RPMI8226 (cell line): Measurements from ENCODE around the gene TAS1R1.
A peak's percentile ranks its signal among the peaks of the same experiment; 100 is the strongest.
"Not testable (repeated sequence)": the region's sequence is repeated elsewhere in the genome, so short reads cannot be mapped to it uniquely, and the experiment has no call there.

Experiments used
- DNase-seq: peaks from one replicate; pipeline ENCODE4 v3.0.0-alpha.2; 2015

TAS1R1 gene

DNA sequence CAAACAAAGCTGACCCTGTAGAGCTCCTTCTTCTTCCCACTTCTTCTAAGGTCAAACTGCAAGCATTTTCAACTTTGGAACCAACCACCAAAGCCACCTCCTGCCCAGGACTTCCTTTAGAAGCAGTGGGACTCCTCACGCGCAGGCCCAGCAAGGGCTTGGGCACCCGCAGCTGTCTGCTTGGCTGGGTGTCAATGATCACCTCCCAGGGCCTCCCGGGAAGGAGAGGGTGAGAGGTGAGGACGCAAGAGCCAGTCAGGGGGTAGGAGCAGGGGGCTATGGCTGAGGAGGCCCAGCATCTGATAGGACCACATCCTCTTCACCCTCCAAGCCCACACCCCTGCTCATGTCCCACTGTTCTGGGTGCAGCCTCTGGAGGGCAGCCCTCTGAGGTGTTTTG is 37.3 kb downstream of the TAS1R1 start:
- DNase-seq = no peak

DNA sequence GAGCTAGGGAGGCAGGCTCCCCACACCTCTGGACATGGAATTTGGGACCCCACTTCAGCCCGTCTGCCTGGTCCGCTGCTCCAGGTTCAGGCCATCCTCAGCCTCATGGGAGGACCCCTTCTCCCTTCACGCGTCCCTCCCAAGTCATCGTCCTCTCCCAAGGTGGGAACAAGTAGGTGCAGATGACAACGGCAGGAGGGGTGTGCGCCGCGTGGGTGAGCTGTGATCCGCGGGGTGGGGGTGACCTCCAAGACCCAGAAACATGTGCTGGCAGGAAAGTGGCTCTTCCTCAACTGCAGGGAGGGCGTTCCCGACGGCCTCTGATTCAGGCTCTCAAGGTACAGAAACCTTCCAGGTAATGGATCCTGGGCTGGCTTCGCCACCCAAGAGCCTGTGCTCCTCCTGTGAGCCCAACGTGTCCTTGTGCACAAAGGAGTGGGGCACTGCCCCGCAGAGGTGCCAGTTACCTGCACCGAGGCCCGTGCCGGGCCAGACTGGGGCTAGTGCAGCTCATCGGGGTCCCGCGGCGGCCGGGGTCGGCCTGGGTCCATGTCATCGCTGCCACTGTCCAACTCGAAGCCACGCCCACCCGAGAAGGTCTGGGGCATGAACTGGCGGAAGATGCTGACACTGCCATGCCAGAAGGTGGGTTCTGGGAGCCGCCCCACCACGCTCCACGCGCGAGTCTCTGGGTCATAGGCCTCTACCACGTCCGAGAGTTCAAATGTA is 37.9 kb downstream of the TAS1R1 start:
- DNase-seq = no peak

GRCh38 chr1:6593810-6594209 is 38.7 kb downstream of the TAS1R1 start:
- DNase-seq = no peak

- DNase-seq = no peak
These were observed 40.1 kb downstream of the TAS1R1 start for GRCh38 chr1:6594977-6595740.

DNA sequence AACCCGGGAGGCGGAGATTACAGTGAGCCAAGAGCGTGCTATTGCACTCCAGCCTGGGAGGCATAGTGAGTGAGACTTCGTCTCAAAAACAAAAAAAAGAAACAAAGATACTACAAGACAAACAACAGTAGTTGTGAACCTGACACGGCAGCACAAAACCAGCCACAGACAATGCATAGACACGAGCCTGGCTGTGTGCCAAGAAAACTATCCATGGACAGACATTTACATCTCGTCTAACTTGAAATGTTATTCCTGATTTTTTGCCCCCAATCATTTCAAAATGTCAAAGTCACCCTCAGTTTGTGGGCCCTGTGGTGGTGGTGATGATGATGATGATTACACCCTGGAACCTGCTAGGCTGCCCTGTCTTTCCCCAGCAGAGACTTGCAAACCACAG is 41.2 kb downstream of the TAS1R1 start:
- no peak for DNase-seq

DNA sequence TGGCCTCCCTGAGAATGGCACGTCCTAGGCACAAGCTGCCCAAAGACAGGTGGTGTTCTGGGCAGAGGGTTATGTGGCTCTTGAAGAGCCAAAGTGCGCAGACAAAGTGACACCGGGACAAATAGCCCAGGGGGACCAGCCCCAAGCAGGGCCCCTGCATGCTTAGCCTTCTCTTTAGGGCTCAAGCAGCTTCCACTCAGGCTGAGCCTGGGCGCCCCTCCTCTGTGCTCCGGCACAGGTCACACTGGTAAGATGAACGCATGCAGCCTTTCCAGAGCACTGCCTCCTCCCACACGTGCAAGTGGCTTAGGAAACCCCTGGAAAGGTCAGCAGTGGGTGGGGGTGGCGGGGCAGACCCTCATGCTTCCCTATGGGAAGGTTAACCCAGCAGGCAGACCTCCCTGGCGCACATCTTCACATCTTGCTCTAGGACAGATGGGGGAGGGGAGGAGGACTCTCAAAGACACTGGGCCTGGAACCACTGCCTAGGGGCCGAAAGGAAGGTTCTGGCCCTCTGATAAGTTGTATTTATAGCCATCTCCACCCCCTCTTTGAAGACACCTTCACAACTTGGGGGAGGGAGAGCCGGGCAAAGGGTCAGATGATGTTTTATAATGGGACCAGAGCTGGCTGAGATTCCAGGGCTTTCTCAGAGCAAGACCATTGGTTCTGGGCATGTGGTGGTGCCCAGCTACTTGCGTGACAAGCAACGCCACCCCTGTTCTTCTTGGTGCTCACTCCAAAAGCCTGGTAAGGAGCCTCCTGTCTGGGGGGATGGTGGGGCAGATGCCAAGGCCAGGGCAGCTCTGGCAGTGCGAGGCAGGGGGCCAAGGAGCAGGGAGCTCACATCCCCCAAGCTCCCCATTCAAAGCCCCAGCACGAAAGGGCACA is 42.0 kb downstream of the TAS1R1 start:
- no peak for DNase-seq

- DNase-seq = no peak
These were observed 42.6 kb downstream of the TAS1R1 start for GRCh38 chr1:6597777-6598131.

DNA sequence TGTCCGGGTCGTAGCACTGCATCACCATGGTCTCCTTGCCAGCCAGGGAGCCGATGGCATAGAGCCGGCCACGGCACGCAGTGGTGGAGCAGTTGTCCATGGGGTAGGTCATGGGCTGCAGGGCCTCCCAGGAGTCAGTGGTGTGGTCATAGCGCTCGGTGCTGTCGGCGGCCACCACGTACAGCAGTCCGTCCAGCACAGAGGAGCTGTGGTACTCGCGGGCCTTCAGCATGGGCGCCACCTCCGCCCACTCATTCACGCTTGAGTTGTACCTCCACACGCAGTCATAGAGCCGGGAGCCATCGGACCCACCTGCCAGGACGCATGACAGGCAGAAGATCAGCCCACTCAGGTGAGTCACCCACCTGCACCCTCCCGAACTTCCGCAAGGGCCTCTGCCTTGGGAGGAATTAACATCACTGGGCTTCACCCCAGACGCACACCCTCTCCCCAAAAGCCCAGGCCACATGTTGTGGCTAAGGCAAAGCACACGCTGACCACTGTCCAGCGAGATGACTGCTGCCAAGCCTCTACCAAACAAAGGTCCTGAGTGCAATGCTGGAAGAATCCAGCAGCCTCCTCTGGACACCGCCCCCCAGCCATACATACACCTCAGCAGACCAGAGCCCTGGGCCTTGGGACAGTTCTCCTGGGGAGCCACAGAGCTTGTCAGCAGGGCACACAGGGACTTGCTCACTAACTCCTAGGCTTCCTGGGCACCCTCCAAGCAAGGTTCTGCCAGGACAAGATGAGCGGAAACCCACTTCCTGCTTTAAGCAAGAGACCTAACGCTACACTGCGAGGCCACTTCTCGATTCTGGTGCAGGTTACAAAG is 44.3 kb downstream of the TAS1R1 start:
- DNase-seq = peak; percentile 66

DNA sequence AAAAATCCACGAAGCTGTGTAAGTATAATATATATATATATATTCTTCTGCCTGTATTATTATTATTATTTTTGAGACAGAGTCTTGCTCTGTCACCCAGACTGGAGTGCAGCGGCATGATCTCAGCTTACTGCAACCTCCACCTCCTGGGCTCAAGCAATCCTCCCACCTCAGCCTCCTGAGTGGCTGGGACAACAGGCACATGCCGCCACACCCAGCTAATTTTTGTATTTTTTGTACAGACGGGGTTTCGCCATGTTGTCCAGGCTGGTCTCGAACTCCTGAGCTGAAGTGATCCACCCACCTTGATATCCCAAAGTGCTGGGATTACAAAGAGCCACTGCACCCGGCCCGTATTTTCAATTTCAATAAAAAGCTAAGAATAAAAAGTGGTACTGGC is 44.9 kb downstream of the TAS1R1 start:
- not testable (repeated sequence) for DNase-seq

DNA sequence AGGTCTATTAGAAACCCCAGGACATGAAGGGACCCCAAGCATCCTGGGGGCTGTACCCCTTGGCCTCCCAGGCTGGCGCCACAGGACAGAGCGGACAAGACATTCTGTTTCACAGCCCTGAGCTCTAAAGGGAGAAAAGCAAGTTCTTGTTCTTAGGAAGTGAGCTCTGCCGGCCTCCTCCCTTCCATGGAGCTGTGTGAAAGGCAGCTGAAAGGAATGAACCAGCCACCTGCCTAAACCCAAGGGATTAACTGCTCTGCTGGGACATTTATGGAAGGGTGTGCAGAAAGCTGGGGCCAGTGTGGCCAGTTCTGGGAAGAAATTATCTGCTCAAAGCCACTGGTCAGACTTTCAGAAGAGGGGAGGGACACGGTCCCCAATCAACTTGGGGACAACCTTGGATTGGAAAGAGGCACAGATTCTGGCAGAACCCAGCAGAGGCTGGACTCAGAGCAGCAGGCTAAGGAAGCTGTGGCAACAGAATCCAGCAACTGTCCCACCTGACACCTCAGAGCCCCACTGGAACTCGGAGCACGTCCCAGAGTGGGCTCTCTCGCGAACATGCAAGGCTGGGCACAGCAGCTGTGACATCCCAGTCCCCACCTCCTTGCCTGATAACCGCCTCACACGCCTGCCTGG is 45.4 kb downstream of the TAS1R1 start:
- DNase-seq = peak; percentile 30

GRCh38 chr1:6601049-6601922 is 46.2 kb downstream of the TAS1R1 start:
- peak; percentile 92 for DNase-seq

GRCh38 chr1:6601923-6602668 is 47.0 kb downstream of the TAS1R1 start:
- peak; percentile 76 for DNase-seq

DNA sequence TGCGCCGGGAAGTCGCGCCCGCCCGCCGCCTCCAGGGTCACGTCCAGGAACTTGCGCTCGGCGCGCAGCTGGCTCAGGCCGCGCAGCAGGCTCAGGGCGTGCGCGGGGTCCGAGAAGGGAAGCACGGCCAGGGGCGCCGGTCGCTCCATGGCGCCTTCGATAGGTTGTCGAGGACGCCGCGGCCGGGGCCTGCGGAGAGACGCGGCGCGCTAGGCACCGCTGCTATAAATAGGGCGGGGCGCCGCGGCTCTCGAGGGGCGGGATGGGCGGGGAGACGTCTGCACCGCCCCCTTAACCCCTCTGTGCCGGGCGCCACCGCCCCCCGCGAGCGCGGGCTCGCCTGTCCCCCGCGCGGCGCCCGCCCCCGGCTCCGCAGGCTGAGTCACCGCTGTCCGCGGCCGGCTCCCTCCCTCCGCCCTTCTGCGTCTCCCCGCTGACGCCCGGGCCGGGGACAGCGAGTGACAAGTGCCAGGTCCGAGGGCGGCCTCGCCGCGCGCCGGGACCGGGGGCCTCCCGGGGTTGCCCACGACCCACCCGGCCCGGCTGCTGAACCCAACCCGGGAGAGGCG is 47.6 kb downstream of the TAS1R1 start, which contains the start of gene KLHL21:
Gene KLHL21, minus strand, starts transcription at position 201 of the 569 bp plus-strand sequence. Its CDS starts 52 bp downstream, at position 149.
- peak; percentile 95 for DNase-seq

GRCh38 chr1:6603238-6603914 is 48.3 kb downstream of the TAS1R1 start:
- peak; percentile 68 for DNase-seq

DNA sequence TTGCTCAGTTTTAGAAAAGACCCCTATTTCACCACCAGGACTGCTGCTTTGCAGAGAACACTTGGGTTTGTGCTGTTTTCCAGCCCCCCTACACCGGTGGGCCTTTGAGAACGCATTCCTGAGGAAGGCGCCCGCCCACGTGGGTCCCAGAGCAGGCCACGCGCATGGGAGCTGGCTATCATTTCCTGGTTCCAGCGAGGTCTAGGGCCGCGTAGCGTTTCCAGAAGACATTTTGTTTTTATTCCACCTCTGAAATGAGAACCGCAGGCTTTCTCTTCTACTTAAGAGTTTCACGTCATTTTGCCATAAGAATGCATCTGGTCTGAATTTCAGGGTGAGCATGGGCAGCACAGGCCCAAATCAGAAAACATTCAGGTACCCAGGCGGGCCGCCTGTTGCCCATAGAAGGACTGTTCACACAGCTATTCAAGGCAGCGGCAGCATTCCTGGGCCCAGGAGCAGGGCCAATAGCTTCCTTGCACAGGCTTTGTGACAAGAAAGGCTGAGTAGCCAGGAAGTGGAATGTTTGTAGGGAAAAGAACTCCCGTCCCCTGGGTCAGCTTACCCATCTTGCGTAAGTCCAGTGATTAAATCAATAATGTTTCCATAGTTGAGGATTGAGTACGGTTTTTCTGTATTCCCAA is 48.9 kb downstream of the TAS1R1 start:
- peak; percentile 35 for DNase-seq

GRCh38 chr1:6612641-6613360 is 57.7 kb downstream of the TAS1R1 start:
- DNase-seq = peak; percentile 49

GRCh38 chr1:6613361-6614018 is 58.4 kb downstream of the TAS1R1 start, which contains the start of gene PHF13:
Gene PHF13 (plus strand): TSS chr1:6613731. CDS start chr1:6614067, 336 bp downstream.
- DNase-seq = peak; percentile 100
